GM12878 (cell line): ENCODE results near the gene CLEC17A. TPM values are rescaled to one million over a fixed set of nuclear protein-coding genes. Genes with fewer than 3 reads are reported as not detected.

ENCODE experiments used
- ATAC-seq: fragments of 200-7000 bp; cut with Tn5 transposase; 3 replicates; pipeline ENCODE4 v1.9.1; 2020; ENCODE audit warnings: mild to moderate bottlenecking, moderate library complexity
- BruUV-seq: library from RNA; stranded (reverse); fragments of 400-500 nt; replicated peaks from 2 replicates; lab custom pipeline; 2021; lab: Mats Ljungman, UMichigan
- CTCF ChIA-PET: fragments of 300-600 bp; sonication (Branson Sonifier 250); formaldehyde crosslinking; extraction: SDS; loops from one replicate; lab custom pipeline; 2021; ENCODE audit warnings: inconsistent platforms; lab: Yijun Ruan, JAX
- POLR2A ChIA-PET: fragments of 350-600 bp; formaldehyde crosslinking; extraction: SDS; loops from one replicate; lab custom pipeline; 2021; ENCODE audit warnings: inconsistent platforms; lab: Charles Lee
- RAD21 ChIA-PET: fragments of 300-600 bp; sonication (Branson Sonifier 250); formaldehyde crosslinking; loops from one replicate; lab custom pipeline; 2023; ENCODE audit warnings: antibody characterized with exemption; ENCODE audit not compliant: unreplicated experiment; lab: Charles Lee
- SMC1A ChIA-PET: fragments of 300-600 bp; sonication (Branson Sonifier 250); formaldehyde crosslinking; loops from one replicate; lab custom pipeline; 2023; ENCODE audit not compliant: unreplicated experiment, uncharacterized antibody; lab: Charles Lee
- DNase-seq: peaks from one replicate; pipeline ENCODE4 v3.0.0-alpha.2; 2011; ENCODE audit warnings: low read depth, low spot score
- FAIRE-seq: peaks from 3 replicates; lab custom pipeline; 2011; peaks lifted over from hg19 to GRCh38; lab: Jason Lieb, UNC
- H2AFZ ChIP-seq: 2 replicates; pipeline ENCODE4 v1.6.0; 2011; ENCODE audit warnings: low read depth, low read length, control low read depth; ENCODE audit not compliant: control insufficient read depth
- H3K27ac ChIP-seq: 2 replicates; pipeline ENCODE4 v1.5.1; 2011; ENCODE audit warnings: control low read depth; ENCODE audit not compliant: control insufficient read depth, insufficient read depth
- H3K27me3 ChIP-seq, 2 experiments: replicated peaks in 1 of 2; 2 replicates each; pipeline versions ENCODE4 v1.6.0 to v1.6.1; 2011; ENCODE audit warnings: low read length in 1 of 2; ENCODE audit not compliant: control insufficient read depth in 2 of 2, insufficient read depth in 2 of 2
- H3K36me3 ChIP-seq, 2 experiments: 2 replicates each; pipeline ENCODE4 v1.5.1; 2011; ENCODE audit warnings: low read length in 1 of 2; ENCODE audit not compliant: control insufficient read depth in 2 of 2, insufficient read depth in 2 of 2
- H3K4me1 ChIP-seq: 2 replicates; pipeline ENCODE4 v1.6.1; 2011; ENCODE audit warnings: mild to moderate bottlenecking, low read length, moderate library complexity, mixed read lengths; ENCODE audit not compliant: control insufficient read depth, insufficient read depth
- H3K4me2 ChIP-seq: 2 replicates; pipeline ENCODE4 v1.6.0; 2011; ENCODE audit warnings: control low read depth; ENCODE audit not compliant: control insufficient read depth, insufficient read depth
- H3K4me3 ChIP-seq: fragments of 200-600 bp; sonication (generic); 2 replicates; pipeline ENCODE4 v1.5.1; 2016
- H3K79me2 ChIP-seq: 2 replicates; pipeline ENCODE4 v1.6.0; 2011; ENCODE audit warnings: low read length; ENCODE audit not compliant: control insufficient read depth, insufficient read depth
- H3K9ac ChIP-seq: 2 replicates; pipeline ENCODE4 v1.8.0; 2011; ENCODE audit warnings: low read length, control low read depth, mixed read lengths; ENCODE audit not compliant: control insufficient read depth, insufficient read depth
- H3K9me3 ChIP-seq: replicated peaks from 3 replicates; pipeline ENCODE4 v1.5.1; 2011; ENCODE audit warnings: mild to moderate bottlenecking, low read length; ENCODE audit not compliant: control insufficient read depth, insufficient read depth
- H4K20me1 ChIP-seq: 2 replicates; pipeline ENCODE4 v1.6.0; 2011; ENCODE audit not compliant: control insufficient read depth, insufficient read depth
- BCLAF1 ChIP-seq: fragments of 450-650 bp; IDR thresholded peaks from 2 replicates; pipeline ENCODE4 v1.6.1; 2017; ENCODE audit warnings: antibody characterized with exemption, mild to moderate bottlenecking, moderate library complexity
- BRCA1 ChIP-seq: IDR thresholded peaks from 2 replicates; pipeline ENCODE4 v1.6.1; 2011; ENCODE audit warnings: low read depth, low read length, improper control_type of control experiment
- CBX3 ChIP-seq: fragments of 200-600 bp; sonication (generic); IDR thresholded peaks from 2 replicates; pipeline ENCODE4 v1.6.1; 2016; ENCODE audit warnings: low read depth, borderline replicate concordance
- ESRRA ChIP-seq: IDR thresholded peaks from 2 replicates; pipeline ENCODE4 v1.6.1; 2012; ENCODE audit warnings: mild to moderate bottlenecking, low read length, improper control_type of control experiment
- FOXM1 ChIP-seq: IDR thresholded peaks from 2 replicates; pipeline ENCODE4 v1.6.1; 2012; ENCODE audit warnings: low read depth, mild to moderate bottlenecking, inconsistent platforms, low read length, moderate library complexity
- JUND ChIP-seq: IDR thresholded peaks from 2 replicates; pipeline ENCODE4 v1.6.1; 2012; ENCODE audit warnings: low read depth, mild to moderate bottlenecking, low read length, improper control_type of control experiment, moderate library complexity
- NFYB ChIP-seq: IDR thresholded peaks from 2 replicates; pipeline ENCODE4 v1.6.1; 2011; ENCODE audit warnings: low read depth, mild to moderate bottlenecking, low read length, improper control_type of control experiment, moderate library complexity; ENCODE audit not compliant: insufficient read depth
- PBX3 ChIP-seq: IDR thresholded peaks from 2 replicates; pipeline ENCODE4 v1.6.1; 2011; ENCODE audit warnings: mild to moderate bottlenecking, low read depth, low read length, moderate library complexity; ENCODE audit not compliant: insufficient replicate concordance
- RELA ChIP-seq: fragments of 450-650 bp; IDR thresholded peaks from 2 replicates; pipeline ENCODE4 v1.8.0; 2014; ENCODE audit warnings: borderline replicate concordance; ENCODE audit not compliant: partially characterized antibody
- ZNF207 ChIP-seq: fragments of 450-650 bp; IDR thresholded peaks from 2 replicates; pipeline ENCODE4 v1.6.1; 2014; ENCODE audit warnings: antibody characterized with exemption, mild to moderate bottlenecking, borderline replicate concordance
- WGBS: methylation state at CpG from one replicate; pipeline ENCODE4 v1.1.6; 2016; ENCODE audit warnings: low lambda C conversion rate; ENCODE audit not compliant: insufficient replicate concordance, insufficient coverage; ENCODE audit errors: missing lambda C conversion rate; 5-methylcytosine and 5-hydroxymethylcytosine counted together
- in situ Hi-C: fragments of 300-500 bp; cut with MboI; formaldehyde crosslinking; loops from 9 replicates; pipeline ENCODE4 v1.14.3; 2018; ENCODE audit warnings: mixed read lengths
- intact Hi-C: fragments of 100-400 bp; cut with micrococcal nuclease; formaldehyde crosslinking; loops from one replicate; pipeline ENCODE4 v1.14.2; 2022; ENCODE audit not compliant: unreplicated experiment
- polyA plus RNA-seq, 11 experiments: library from polyadenylated mRNA; depleted of rRNA in 4 of 11; unstranded in 6 of 11; stranded (reverse) in 5 of 11; fragments of >200 nt; fragmentation: Nextera tagmentation in 4 of 11; fragmentation: Illumina TruSeq in 1 of 11; extraction: Ambion mirVana in 4 of 11; extraction: Trizol in 1 of 11; gene quantifications; 1 replicate in 1 of 11; 2 replicates in 10 of 11; pipeline versions ENCODE4 v1.2.1 to v1.2.3, GENCODE V29; 2011 to 2016; ENCODE audit warnings: inconsistent platforms in 2 of 11, missing spikeins in 2 of 11, low read depth in 1 of 11
- total RNA-seq, 4 experiments: library from RNA; depleted of rRNA in 3 of 4; stranded (reverse); fragments of >200 nt in 3 of 4; fragmentation: Illumina TruSeq in 1 of 4; extraction: Trizol in 1 of 4; gene quantifications; 2 replicates each; pipeline versions ENCODE4 v1.2.1 to v1.2.3, GENCODE V29; 2013 to 2021

Gene CLEC17A
- total and polyA plus RNA-seq, 10 of the 15 experiments (the other 5 are each of a cell fraction or from before 2014, with no cell fraction given), result 12.9 to 131 (median 97.3) TPM

GRCh38 chr19:14566712-14567077 is 16.2 kb upstream of the CLEC17A start:
- RAD21 ChIA-PET, result no interaction called here
- H3K36me3 ChIP-seq, result peaks cover 0 to 12% of the 10 kb centered on the region in 2 experiments; a peak in 3 of 4 replicates
- H2AFZ ChIP-seq, result no peak overlapping the region
- no peak for FAIRE-seq
- DNase-seq, result no peak
- no peaks in the 10 kb centered on the region for H3K27me3 ChIP-seq
- no peak overlapping the region for H3K4me2 ChIP-seq
- TF ChIP-seq BCLAF1 (no peak), NFYB (no peak), JUND (no peak), PBX3 (no peak), FOXM1 (no peak), BRCA1 (no peak), CBX3 (no peak), ZNF207 (no peak), RELA (no peak), ESRRA (no peak)
- SMC1A ChIA-PET, result no interaction called here
- POLR2A ChIA-PET, result no interaction called here
- H3K4me3 ChIP-seq, result no peak overlapping the region
- H3K4me1 ChIP-seq, result peaks cover 10% of the 10 kb centered on the region
- H4K20me1 ChIP-seq, result no peaks in the 10 kb centered on the region
- no TSS peak for BruUV-seq
- in situ Hi-C loops (loop anchor here (5.0 kb wide), 1 partner anchor 326 kb away; no protein-coding TSS in a partner anchor), intact Hi-C loops (no loop called here)
- ATAC-seq, result no peak
- no peak overlapping the region for H3K27ac ChIP-seq
- CTCF ChIA-PET, result no interaction called here
- H3K9ac ChIP-seq, result no peak overlapping the region
- WGBS, result 72% methylated on average over 11 of the region's 18 CpGs
- H3K9me3 ChIP-seq, result no peaks in the 10 kb centered on the region
- H3K79me2 ChIP-seq, result peaks cover 19% of the 10 kb centered on the region
